Measurements from ENCODE around the gene GPC2.

GPC2 gene

GRCh38 chr7:100158229-100159098 is 18.7 kb downstream of the GPC2 start, which contains the start of gene TRAPPC14:
Gene TRAPPC14 (minus strand): TSS chr7:100158723. CDS start chr7:100158499, 224 bp downstream.
- H4K20me1 ChIP-seq (ENCODE audit: control insufficient read depth, insufficient read depth, low read depth, low read length) = peaks cover 8% of the 10 kb centered on the region; the same call in 1 of the 2 replicates
- peaks cover 54% of the 10 kb centered on the region for H3K4me1 ChIP-seq (ENCODE audit: control insufficient read depth, low read length)
- no peaks in the 10 kb centered on the region for H3K9me2 ChIP-seq (replicated peaks; ENCODE audit: control insufficient read depth, low read length)
- peaks cover 21% of the 10 kb centered on the region for H3F3A ChIP-seq (ENCODE audit: control insufficient read depth, insufficient read depth)
- H3K9me3 ChIP-seq (ENCODE audit: control insufficient read depth, insufficient read depth, low read length) = no peaks in the 10 kb centered on the region
- peak within 1 kb of the TSS; percentile 94 for H3K4me2 ChIP-seq (ENCODE audit: low read length)
- H3K79me2 ChIP-seq (ENCODE audit: control insufficient read depth, low read length) = peaks cover 55% of the 10 kb centered on the region
- no peak for TF ChIP-seq CTCF (IDR thresholded peaks at IDR 0.05; ENCODE audit: low read depth, low read length, poor library complexity, severe bottlenecking)
- no peak for TF ChIP-seq EZH2phosphoT487 (IDR thresholded peaks at IDR 0.05; ENCODE audit: borderline replicate concordance, low read length)
- peak within 1 kb of the TSS; percentile 86 for H3K4me3 ChIP-seq (ENCODE audit: low read length)
- no peaks in the 10 kb centered on the region for H3K27me3 ChIP-seq (ENCODE audit: control insufficient read depth, low read length)
- peak within 1 kb of the TSS; percentile 67 for H3K27ac ChIP-seq (ENCODE audit: low read depth, low read length)
- peaks cover 49% of the 10 kb centered on the region for H3K36me3 ChIP-seq (ENCODE audit: control insufficient read depth, low read length)

- peaks cover 58% of the 10 kb centered on the region for H3K36me3 ChIP-seq (ENCODE audit: control insufficient read depth, low read length)
- peak overlapping the region; percentile 86 for H3K4me3 ChIP-seq (ENCODE audit: low read length)
- H3K9me3 ChIP-seq (ENCODE audit: control insufficient read depth, insufficient read depth, low read length) = no peaks in the 10 kb centered on the region
- H3F3A ChIP-seq (ENCODE audit: control insufficient read depth, insufficient read depth) = peaks cover 26% of the 10 kb centered on the region
- H3K9me2 ChIP-seq (replicated peaks; ENCODE audit: control insufficient read depth, low read length) = no peaks in the 10 kb centered on the region
- peak overlapping the region; percentile 67 for H3K27ac ChIP-seq (ENCODE audit: low read depth, low read length)
- TF ChIP-seq EZH2phosphoT487 (IDR thresholded peaks at IDR 0.05; ENCODE audit: borderline replicate concordance, low read length) (no peak), CTCF (IDR thresholded peaks at IDR 0.05; ENCODE audit: low read depth, low read length, poor library complexity, severe bottlenecking) (no peak)
- peaks cover 8% of the 10 kb centered on the region; the same call in 1 of the 2 replicates for H4K20me1 ChIP-seq (ENCODE audit: control insufficient read depth, insufficient read depth, low read depth, low read length)
- H3K79me2 ChIP-seq (ENCODE audit: control insufficient read depth, low read length) = peaks cover 64% of the 10 kb centered on the region
- H3K4me2 ChIP-seq (ENCODE audit: low read length) = peak overlapping the region; percentile 94
- H3K27me3 ChIP-seq (ENCODE audit: control insufficient read depth, low read length) = no peaks in the 10 kb centered on the region
- peaks cover 54% of the 10 kb centered on the region for H3K4me1 ChIP-seq (ENCODE audit: control insufficient read depth, low read length)
These were observed 19.6 kb downstream of the GPC2 start for GRCh38 chr7:100157334-100158228.

- no peak for TF ChIP-seq EZH2phosphoT487 (IDR thresholded peaks at IDR 0.05; ENCODE audit: borderline replicate concordance, low read length)
- TF ChIP-seq CTCF (IDR thresholded peaks at IDR 0.05; ENCODE audit: low read depth, low read length, poor library complexity, severe bottlenecking) = no peak
These were observed 20.2 kb downstream of the GPC2 start for GRCh38 chr7:100157069-100157333.

More at GRCh38 chr7:100157069-100157333, 20.2 kb downstream of the GPC2 start:
- Histone ChIP-seq H3F3A (ENCODE audit: control insufficient read depth, insufficient read depth) (peaks cover 29% of the 10 kb centered on the region), H3K27ac (ENCODE audit: low read depth, low read length) (peak overlapping the region; percentile 67), H3K4me2 (ENCODE audit: low read length) (peak overlapping the region; percentile 94), H4K20me1 (ENCODE audit: control insufficient read depth, insufficient read depth, low read depth, low read length) (peaks cover 8% of the 10 kb centered on the region; the same call in 1 of the 2 replicates), H3K9me2 (replicated peaks; ENCODE audit: control insufficient read depth, low read length) (no peaks in the 10 kb centered on the region), H3K27me3 (ENCODE audit: control insufficient read depth, low read length) (no peaks in the 10 kb centered on the region), H3K36me3 (ENCODE audit: control insufficient read depth, low read length) (peaks cover 64% of the 10 kb centered on the region), H3K4me1 (ENCODE audit: control insufficient read depth, low read length) (peaks cover 59% of the 10 kb centered on the region), H3K9me3 (ENCODE audit: control insufficient read depth, insufficient read depth, low read length) (no peaks in the 10 kb centered on the region), H3K4me3 (ENCODE audit: low read length) (peak overlapping the region; percentile 86), H3K79me2 (ENCODE audit: control insufficient read depth, low read length) (peaks cover 70% of the 10 kb centered on the region)

All from DOHH2 (cell line).